GM18499 (cell line): ENCODE results near the gene PDGFA.

Experiments
- ATAC-seq: cut with Tn5 transposase; IDR thresholded peaks from one replicate; pipeline ENCODE4 v1.9.1; 2021; ENCODE audit warnings: moderate number of reproducible peaks; ENCODE audit not compliant: insufficient read depth, unreplicated experiment

PDGFA gene

DNA sequence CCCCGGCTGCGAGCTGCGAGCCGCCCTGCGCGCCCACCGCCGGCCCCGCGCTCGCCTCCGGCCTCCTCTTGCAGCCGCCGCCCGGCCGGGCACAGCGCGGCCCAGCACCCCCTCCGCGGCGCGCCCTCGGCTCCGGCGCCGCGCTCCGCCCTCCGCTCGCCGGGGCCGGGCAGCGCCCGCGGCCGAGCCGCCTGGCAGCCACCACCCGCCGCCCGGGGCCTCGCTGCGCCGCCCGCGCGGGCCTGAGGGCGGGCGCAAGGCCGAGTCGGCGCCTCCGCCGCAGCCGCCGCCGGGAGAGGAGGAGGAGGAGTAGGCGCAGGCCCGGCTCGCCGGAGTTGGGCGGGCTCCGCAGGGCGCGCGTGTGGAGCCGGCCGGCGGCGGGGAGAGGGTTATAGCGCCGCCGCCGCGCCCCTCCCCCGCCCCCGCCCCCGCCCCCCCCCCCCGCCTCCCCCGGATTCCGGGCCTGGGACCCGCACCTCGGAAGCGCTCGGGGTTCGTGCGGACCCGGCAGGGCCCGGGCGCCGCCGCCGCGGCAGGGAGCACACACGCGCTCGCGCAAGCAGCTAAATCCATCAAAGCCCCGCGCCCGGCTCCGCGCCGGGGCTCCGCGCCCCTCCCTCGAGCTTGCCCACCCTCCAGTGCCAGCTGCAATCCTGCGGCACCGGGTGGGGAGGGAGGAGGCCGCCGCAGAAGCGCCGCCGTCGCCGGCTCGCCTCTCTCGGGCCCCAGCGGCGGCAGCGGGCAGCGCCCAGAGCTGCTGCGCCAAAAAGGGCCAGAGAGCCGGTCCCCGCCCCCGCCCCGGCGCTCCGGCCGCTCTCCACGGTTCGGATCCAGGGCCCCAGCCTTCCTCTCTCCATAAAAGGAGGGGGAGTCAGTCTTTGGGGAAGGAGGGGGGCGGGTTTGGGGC lies at the start of gene PDGFA:
TSS of gene PDGFA (minus strand) at position 363 of the 907 bp plus-strand sequence. CDS start 845 bp downstream, outside the sequence.
- ATAC-seq = no peak

DNA sequence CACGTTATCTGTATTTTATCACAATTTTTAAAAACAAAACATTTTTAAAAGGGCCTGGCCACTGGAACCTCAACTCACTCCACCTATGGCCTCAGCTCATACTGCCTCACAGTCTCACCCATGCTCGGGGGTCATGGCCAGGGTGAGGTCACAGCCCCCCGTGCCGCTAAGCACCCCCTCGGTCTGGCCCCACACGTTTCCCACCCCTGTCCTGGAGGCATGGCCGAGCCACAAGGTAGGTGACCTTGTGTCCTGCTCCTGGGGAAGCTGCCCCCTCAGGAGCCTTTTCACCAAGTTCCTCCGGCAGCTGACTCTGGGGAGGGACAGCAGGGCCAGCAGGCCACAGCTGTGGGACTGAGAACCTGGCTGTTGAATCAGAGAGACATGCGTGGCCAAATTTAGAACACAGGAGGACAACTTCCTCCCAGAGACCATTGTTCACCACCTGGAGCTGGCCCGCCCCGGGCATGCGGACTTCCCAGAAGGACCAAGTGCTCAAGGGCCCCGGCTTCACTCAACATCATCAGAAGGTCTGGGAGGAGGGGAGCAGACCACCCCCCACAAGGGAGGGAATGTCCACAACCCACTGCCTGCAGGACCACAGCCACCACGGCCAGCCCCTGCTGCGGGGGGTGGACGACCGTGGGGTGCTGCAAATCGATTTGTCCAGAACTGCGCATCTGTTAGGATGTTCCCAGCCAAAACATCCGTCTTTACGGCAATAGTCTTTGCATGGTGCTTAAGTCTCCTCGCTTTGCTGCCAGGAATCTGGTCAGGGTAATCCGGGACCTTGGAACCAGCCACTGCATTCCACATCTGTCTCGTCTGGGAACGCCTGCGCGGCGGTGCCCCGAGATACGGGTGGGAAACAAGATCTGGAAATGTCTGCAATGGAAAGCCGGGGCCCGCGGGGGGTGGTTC lies 48.6 kb upstream of the PDGFA start:
- no peak for ATAC-seq

DNA sequence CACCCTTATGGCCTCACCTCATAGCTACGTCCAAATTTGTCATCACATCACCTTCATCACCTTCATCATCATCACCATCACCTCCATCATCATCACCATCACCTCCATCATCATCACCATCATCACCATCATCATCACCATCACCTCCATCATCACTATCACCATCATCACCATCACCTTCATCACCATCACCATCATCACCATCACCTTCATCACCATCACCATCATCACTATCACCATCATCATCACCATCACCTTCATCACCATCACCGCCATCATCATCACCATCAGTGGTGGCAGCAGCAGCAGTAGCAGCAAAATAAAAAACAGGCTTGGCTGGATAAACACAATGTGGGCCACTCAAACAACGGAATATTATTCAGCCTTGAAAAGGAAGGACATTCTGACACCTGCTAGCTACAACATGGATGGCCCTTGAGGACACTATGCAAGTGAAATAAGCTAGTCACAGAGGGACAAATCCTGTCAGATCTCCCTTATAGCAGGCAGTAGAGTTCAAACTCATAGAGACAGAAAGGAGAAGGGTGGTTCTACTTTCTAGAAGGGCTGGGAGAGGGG lies 47.7 kb upstream of the PDGFA start:
- ATAC-seq = no peak

DNA sequence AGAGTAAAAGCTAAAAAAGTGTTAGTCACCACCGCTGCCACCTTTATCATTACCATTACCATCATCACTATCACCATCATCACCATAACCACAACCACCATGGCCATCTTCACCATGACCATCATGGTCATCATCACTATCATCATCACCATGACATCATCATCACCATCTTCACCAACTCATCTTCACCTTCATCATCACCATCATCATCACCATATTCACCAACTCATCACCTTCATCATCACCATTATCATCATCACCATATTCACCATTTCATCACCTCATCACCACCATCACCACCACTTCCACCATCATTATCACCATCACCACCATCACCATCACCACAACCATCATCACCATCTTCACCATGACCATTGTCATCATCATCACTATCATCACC lies 46.5 kb upstream of the PDGFA start:
- no peak for ATAC-seq

DNA sequence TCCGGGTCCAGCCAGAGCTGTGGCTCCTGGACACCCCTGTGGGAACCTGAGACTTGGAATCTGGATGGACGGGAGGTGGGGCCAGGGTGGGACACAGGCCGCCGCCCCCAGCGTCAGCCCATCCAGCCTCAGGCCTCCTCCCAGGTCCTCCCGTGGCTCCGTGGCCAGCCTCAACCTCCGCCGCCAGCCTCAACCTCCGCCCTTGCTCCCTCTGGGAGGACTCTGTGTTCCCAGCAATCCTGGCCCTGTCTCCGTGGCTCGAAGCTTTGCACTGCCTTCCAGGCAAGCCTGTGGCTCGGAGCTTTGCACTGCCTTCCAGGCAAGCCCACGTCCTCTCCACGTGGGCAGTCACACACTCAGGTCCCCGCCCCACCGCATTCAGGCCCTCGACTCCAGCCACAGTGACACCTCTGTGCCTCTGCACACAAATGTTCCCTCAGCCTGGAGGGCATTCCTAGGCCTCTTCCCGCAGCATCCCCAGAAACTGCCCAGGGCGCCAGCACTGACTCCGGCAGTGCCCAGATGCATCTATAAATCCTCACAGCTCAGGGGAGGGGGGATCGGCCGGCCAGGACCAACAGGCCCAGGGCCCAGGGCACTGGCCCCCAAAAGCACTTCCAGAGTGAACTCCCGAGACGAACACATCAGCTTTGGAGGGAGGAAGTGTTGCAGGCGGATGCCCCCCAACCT lies 44.7 kb upstream of the PDGFA start:
- ATAC-seq = no peak

DNA sequence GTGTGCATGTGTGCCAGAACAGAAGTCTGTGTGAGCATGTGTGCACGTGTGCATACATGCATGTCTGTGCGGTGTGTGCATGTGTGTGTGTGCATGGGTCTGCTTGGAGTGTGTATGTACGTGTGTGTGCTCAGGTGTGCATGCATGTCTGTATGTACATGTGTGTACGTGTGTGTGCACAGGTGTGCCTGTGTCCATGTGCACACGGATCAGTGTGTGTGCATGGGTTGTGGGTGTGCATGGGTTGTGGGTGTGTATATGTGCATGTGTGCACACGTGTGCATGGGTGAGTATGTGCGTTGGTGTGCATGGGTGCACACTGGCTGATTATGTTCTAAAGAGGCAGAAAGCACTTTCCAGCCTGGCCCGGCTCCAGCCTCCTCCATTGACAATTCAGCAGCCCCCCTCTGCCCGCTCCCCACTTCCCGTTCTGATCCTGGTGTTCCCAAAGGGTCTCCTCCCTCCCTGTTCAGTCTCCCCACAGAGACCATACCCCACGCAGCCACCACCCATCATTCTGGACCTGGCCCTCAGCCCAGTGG lies 44.1 kb upstream of the PDGFA start:
- ATAC-seq = no peak

DNA sequence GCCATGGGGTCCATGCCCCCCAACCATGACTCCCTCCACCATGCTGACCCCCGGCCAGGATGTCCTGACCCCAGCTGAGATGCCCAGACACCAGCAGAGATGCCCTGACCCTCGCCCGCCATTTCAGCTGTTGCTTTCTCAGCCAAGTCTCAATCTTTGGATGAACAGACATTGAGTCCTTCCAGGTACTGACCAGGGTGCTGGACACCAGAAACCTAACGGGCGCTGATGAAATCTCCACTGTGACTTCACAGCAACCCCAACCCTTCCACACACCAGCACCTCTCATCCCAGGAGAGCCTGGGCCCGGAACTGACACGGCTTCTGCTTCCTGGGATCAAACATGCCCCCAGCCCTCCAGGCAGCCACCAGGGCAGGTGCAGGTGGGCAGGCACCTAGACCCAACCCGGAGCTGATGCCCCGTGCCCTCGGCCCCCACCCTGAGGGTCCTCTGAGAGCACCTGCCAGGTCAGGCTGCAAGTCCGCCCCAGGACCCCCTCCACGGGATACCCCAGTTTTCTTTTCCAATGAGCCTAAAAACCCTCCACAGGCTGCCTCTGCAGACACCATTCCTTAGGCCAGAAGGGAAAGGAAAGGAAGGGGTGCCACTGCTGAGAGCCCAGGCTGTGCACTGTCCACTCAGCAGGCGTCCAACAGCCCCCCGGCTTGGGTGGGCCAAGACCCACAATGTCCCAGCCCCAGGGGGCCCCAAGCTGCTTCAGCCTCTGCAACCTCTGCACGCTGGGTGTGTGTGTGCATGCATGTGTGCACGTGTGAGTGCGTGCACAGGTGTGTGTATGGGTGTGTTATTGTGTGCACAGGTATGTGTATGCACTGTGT lies 43.4 kb upstream of the PDGFA start:
- ATAC-seq = no peak

DNA sequence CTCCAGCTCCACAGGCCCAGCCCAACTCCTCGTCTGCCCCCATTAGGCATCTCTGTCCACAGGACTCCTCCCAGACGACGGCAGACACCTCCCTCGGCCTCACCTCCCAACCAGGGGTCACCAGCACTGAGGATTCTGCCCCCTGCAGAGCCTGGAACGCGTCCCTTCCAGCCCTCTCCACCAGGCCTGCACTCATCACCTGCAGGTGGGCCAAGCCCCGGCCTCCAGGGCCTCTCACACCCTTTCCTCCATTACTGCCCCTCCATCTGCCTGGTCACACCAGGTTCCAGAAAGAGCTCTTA lies 42.7 kb upstream of the PDGFA start:
- ATAC-seq = no peak

DNA sequence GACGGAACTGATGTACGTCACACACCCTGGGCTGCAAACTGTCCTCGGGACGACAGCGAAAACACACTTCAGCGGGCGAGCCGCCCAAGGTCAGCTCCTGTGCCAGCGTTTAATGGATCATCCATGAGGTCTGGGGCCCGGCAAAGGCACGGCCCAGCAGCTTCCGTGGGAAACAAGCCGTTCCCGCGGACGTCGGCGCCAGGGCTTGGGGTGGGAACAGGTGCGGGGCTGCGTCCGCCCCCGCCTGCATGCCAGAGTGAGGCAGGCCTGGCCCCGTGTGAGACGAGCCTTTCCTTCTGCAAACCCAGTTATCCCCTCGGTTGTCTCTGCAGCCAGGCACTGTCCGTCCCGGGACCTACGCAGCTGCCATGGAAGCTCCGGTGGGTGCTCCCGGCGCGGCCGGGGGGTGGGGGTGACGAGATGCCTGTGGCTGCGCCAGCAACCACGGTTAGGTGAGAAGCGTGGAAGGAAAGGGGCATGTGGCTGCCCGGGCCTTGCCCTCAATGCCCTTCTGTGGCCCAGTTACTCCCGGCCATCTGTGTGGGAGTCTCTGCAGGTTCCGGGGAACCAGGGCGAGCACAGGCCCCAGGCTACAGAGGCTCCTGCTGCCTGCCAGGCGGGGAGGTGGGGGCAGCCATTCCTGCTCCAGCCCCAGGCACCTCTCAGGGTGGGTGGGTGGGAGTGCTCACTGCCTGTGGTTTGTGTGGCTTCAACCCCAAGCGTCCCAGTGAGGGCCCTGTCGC lies 42.2 kb upstream of the PDGFA start:
- no peak for ATAC-seq

DNA sequence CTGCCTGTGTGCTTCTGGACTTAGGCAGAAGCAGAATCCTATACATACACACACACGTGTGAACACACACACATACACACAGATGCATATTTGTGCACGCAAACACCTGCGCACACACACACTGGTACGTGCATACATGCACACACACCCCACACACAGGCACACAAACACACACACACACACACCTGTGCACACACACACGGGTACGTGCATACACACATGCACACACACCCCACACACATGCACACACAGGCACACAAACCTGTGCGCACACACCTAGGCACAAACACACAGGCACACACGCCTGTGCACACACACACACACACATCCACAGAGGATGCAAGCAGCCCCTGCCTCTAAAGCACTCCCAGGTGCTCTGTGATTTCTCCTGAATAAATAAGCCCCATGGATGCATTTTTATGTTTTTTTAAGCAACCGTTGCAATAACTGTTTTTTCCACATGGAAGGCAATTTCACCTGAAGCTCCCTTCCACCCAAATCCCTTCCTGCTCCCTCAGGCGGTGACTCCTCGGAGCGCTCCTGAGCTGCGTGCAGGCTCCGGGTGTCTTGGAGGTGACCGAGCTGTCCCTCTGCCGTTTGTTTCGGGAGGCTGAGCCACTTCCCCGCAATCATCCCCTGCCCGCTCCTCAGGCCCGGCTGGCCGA lies 41.5 kb upstream of the PDGFA start:
- ATAC-seq = no peak

DNA sequence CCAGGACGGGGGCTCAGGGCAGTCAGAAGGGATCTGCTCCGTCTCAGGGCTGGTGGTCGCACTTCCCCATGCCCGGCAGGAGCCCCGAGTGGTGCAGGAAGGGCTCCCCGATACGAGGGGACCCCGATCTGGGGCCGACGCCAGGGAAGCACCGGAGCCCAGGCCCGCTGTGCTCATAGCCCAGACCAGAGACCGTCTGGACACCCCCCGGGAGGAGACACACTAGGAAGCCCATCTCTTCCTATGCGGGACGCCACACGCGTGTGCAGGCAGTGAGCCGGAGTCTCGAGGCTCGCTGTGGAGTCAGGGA lies 39.7 kb upstream of the PDGFA start:
- no peak for ATAC-seq

DNA sequence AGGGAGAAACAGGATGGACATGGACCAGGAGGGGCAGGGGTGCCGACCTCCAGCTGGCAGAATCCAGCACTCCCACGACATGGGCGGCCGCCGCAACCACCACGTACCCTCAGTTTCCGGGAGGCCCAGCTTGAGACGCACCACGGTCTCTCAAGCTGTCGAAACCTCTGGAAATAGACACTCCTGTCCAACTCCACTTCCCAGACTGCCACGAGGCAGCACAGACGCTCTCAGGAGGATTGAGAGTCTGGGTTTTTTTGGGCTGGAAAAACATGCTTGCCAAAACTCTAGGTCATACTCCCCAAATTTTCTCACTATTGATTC lies 37.9 kb upstream of the PDGFA start:
- no peak for ATAC-seq

DNA sequence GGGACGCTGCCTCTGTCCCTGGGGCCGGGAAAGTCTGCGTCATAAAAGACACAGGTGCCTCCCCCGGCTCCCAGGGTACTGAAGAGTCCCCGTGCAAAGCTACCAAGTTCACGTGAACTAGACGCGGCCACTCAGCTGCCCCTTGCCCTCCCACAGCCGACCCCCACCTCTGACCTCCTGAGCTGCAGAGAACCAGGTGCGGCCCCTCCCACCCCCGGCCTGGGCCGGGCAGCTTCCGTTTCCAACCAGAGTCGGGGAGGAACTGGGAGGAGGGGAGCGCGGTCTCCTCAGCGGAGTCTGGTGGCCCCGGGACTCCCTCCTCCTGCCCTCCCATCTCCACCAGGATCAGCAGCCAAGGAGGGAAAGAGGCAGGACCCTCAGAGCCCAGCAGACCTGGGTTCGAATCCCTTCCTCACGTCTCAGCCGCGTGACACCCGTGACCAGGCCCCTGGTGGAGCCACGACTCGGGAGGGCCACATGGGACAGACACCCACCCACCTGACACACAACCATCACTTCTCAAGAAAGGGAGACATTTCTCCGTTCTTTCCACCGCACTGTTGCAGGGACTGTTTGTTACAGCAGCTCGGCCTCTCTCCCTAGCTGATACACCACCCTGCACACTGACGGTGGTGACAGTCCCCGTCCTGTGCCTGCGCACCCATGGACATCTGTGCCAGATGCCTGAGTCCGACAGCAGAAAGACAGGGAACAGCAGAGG lies 37.4 kb upstream of the PDGFA start:
- no peak for ATAC-seq

DNA sequence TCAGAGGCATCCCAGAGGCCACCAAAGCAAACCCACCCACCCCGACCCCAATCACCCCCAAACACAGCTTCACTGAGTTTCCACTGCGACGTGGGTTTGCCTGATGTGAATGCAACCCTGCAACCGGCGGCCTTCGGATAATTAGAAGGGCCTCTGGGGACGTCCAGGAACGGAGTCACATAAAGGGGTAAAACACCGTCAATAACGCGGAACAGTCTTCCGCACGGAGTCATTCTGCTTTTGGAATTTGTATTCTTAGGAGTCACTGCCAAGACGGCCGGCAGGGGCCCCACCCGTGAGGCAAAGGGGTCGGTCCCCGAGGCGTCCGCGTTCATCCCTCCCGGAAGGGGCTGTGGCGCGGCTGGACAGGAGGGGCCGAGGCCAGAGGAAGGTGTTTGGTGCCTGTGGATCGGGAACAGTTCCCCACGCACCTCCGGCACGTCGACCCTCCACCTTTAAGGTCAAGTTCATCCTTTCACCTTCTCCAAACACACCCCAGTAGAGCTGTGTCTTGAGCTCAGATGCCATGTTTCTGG lies 36.7 kb upstream of the PDGFA start:
- ATAC-seq = no peak

DNA sequence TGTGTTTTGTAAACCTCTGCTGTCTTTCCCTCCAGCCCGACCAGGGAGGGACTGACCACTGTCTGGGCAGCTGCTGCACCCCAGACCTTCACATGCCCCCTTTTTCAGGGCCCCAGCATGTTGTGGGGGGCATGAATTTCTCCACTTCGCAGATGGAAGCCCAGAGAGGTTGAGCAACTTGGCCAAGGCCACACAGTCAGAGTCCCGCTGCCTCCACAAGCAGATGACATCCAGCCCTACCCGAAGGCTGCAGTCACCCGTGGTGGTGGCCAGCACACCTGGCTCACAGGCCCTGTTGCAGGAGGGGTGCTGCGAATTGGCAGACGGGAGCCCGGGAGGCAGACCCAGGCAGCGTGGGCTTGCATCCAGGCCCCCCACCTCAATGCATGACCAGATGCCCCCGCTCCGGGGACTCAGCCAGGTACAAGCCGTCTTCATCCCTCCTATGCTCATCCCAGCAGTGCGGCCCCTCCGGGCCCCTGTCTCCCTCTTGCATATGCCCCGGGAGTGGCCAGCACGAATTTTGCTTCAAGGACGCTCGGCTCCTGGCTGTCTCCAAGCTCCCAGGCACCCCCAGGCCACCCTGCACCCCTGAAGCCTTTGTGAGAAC lies 36.0 kb upstream of the PDGFA start:
- ATAC-seq = no peak

DNA sequence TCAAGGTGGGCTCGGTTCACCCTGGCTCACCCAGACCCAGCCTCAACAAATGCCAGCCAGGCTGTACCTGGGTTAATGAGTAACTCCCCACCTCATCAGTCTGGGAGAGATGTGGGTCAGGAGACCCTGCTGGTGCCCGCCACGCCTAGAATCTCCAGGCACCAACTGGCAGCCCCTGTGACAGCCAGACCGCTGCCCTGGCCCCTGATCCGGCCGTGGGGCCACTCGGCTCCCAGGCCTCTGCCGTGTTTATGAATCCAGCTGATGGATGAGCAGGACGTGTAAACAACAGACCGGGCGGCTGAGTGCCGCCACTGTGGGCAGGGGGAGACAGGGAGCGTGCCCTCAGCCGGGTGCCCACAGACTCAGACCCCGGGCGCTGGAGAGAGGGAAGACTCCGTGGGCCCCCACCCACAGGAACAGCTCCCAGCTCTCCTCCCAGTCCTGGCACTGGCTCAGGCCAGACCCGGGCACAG lies 34.0 kb upstream of the PDGFA start:
- ATAC-seq = no peak
